IPS-18c (cell line): Measurements from ENCODE around the gene CLCA4.
"Not testable (repeated sequence)": the region's sequence is repeated elsewhere in the genome, so short reads cannot be mapped to it uniquely, and the experiment has no call there.

Source experiments
- H3K4me3 ChIP-seq: 2 replicates; pipeline ENCODE4 v1.7.0; 2013; ENCODE audit warnings: low read depth, mild to moderate bottlenecking, low read length, moderate library complexity; ENCODE audit not compliant: insufficient read depth
- H3K9me3 ChIP-seq: one replicate; pipeline ENCODE4 v1.6.1; 2013; ENCODE audit warnings: mild to moderate bottlenecking, low read length, moderate library complexity; ENCODE audit not compliant: control insufficient read depth, insufficient read depth

The CLCA4 gene

GRCh38 chr1:86573763-86574484, 27.0 kb downstream of the CLCA4 start:
- Histone ChIP-seq H3K4me3 (no peak overlapping the region), H3K9me3 (no peaks in the 10 kb centered on the region)

DNA sequence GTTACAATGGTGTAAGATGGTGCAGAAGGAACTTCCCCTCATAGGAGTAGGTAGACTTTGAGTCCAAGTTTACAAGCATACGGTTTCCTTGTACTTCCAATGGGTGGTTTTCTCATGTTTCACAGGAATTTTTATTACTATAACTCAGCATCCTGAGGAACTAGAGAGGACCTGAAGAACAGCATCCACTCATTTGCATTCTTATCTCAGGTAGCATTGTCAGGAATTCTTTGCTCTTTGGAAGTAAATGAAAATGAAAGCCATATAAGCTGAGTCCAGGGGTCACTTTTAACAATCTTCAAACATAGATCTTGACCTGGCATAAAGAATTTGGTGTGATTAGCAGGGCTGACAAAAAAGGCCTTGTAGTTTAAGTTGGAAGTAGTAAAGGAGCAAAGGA, 34.4 kb downstream of the CLCA4 start:
- no peak overlapping the region for H3K4me3 ChIP-seq
- H3K9me3 ChIP-seq = no peaks in the 10 kb centered on the region

DNA sequence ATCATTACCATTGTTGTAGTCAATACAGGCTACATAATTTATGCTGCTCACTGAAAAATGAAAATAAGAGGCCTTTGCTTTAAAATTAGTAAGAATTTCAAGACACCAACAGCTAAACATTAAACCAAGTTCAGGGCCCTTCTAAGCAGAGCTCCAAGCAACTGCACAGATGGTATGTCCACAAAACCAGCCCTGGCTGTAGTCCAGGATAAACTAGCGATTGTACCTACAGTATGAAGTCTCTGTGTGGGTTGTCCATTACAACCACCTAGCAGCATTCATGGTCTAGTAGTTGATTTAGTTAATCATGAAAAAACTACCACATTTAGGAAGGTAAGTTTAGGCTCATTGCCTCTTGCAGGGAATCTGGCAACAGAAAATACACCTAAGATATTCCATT, 35.3 kb downstream of the CLCA4 start:
- H3K9me3 ChIP-seq = no peaks in the 10 kb centered on the region
- no peak overlapping the region for H3K4me3 ChIP-seq

- no peak overlapping the region for H3K4me3 ChIP-seq
- H3K9me3 ChIP-seq = no peaks in the 10 kb centered on the region
These were observed 36.2 kb downstream of the CLCA4 start for GRCh38 chr1:86583032-86583431.

DNA sequence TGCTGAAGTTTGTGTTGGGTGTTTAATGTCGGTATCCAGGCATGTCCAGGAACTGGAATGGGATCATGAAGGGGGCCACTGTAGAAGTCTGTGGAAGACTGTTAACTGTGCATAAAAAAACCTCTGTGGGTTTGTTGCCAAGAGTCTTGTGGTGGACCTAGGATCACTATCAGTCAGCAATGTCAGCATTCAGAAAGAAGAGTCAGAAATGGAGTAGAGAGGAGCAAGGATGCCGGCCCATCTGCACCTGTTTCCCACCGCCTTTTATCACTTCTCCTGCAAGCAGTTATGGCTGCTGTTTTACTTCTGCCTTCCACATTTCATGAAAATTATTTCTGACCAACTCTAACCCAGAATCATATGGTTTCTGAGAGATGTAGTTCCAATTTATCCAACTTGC, 36.7 kb downstream of the CLCA4 start:
- no peaks in the 10 kb centered on the region for H3K9me3 ChIP-seq
- no peak overlapping the region for H3K4me3 ChIP-seq

- Histone ChIP-seq H3K4me3 (no peak overlapping the region), H3K9me3 (no peaks in the 10 kb centered on the region)
These were observed 47.4 kb downstream of the CLCA4 start for GRCh38 chr1:86594284-86594770.

- H3K9me3 ChIP-seq = no peaks in the 10 kb centered on the region
These were observed 49.3 kb downstream of the CLCA4 start for GRCh38 chr1:86596224-86596623.

DNA sequence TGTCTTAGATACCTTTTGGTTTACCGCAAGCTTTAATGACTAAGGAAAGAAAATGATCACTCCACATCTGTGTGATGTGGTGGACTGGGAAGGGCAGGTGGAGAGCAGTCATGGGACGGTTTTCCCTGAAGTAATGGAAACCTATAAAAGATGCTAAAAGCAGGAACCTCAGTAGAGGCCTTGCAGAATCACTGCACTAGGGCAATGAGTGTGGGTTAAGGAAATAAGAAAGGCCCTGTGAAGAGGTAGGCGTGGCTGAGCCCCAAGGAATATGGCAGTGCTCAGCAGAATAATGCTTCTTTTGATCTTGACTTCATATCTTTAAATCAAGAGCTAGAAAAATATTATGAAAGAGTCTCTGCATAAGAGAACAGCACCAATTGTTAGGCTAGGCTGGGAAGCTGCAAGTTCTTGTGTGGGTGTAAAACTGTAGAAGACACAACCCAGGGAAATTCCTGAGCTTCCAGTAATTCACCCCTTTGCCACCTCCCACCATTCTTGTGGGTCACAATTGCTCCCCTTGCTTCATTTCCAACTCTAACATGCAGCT, 49.9 kb downstream of the CLCA4 start:
- H3K4me3 ChIP-seq = no peak overlapping the region
- no peaks in the 10 kb centered on the region for H3K9me3 ChIP-seq

More at GRCh38 chr1:86596224-86596623, 49.3 kb downstream of the CLCA4 start:
- no peak overlapping the region for H3K4me3 ChIP-seq

GRCh38 chr1:86606080-86606479, 59.2 kb downstream of the CLCA4 start:
- H3K4me3 ChIP-seq, H3K9me3 ChIP-seq: not testable (repeated sequence)

DNA sequence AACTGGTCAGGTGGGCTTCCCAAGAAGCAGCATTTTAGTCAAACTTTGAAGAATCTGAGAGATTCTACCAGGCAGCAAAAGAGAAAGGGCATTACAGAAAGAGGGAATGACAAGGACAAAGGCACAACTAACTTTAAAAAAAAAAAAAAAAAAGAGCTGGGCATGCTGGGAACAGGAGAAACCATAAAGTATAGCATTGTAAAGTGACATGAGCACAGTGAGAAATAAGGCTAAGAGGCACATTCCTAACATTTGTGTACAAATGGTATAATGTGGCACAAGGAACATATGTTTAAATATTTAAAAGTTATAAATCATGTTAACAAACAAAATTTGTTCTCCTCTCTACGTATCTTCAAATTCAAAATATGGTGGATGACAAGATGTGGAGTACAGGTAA, 69.6 kb downstream of the CLCA4 start:
- Histone ChIP-seq H3K9me3 (peaks cover 4% of the 10 kb centered on the region), H3K4me3 (no peak overlapping the region)

- peaks cover 4% of the 10 kb centered on the region for H3K9me3 ChIP-seq
- no peak overlapping the region for H3K4me3 ChIP-seq
These were observed 70.0 kb downstream of the CLCA4 start for GRCh38 chr1:86616871-86617270.

- Histone ChIP-seq H3K9me3 (peaks cover 4% of the 10 kb centered on the region), H3K4me3 (no peak overlapping the region)
These were observed 71.5 kb downstream of the CLCA4 start for GRCh38 chr1:86618358-86618757.

GRCh38 chr1:86619313-86619712, 72.4 kb downstream of the CLCA4 start:
- no peaks in the 10 kb centered on the region for H3K9me3 ChIP-seq

DNA sequence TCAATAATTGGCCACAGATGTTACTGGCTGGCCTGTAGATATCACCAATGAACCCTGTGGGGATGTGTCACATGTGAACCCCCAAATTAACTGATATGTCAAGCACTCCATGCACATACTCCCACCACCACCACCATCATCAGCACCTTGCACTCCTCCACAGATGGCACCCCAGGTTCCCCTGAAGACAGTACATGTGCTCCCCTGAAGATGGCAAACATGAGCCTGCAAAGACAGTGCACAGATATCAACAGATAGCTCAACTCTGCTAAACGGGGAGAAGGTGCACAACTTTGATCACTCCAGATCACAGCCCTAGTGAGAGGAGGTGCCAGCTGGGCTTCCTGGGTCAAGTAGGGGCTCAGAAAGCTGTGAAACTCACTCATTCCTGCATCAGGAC, 74.4 kb downstream of the CLCA4 start:
- Histone ChIP-seq H3K9me3 (no peaks in the 10 kb centered on the region), H3K4me3 (no peak overlapping the region)

More at GRCh38 chr1:86619313-86619712, 72.4 kb downstream of the CLCA4 start:
- no peak overlapping the region for H3K4me3 ChIP-seq
